SIG-M5 treated with dmso at 0.1 percent for 504 hours (cell line): ENCODE measurements around the gene NFS1.
"Not testable (repeated sequence)": the region's sequence is repeated elsewhere in the genome, so short reads cannot be mapped to it uniquely, and the experiment has no call there.

Experiments
- DNase-seq: peaks from one replicate; lab custom pipeline; 2025; ENCODE audit not compliant: unreplicated experiment; lab: John Stamatoyannopoulos, UW

Gene NFS1

DNA sequence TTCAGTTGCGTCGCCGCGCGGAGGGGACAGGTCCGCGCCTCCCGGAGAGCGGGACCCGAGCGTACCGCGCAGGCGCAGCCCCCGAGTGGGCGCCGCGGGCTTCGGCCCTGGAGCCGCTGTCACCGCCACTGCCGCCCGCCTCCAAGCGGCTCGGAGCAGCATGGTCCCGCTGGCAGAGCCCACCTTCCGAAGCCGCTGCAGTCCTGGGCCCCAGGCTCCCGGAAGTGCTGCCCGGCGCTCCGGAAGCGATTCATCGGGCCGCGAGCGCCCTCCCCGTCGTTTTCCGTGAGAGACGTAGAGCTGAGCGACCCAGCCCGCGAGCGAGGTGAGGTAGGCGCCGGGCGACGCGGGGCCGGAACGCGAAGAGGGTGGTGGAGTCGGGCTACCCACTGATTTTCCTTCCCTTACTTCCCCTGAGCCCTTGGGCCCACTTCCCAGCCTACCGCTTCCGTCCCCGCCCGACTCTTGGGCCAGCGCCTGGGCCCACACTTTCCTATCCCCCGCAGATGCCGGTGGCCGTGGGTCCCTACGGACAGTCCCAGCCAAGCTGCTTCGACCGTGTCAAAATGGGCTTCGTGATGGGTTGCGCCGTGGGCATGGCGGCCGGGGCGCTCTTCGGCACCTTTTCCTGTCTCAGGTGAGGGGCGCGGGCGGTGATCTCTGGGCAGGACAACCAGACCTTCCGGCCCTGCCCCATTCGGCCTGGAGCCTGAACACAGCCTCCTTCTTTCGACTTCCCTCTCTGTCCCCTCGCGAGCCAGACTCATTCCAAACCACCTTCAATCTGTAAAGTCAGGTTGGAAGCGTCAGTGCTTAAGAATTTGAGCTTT lies at the start of gene NFS1, which contains the start of gene ROMO1:
Gene NFS1, minus strand, starts transcription at position 226 of the 830 bp plus-strand sequence. Its CDS starts 64 bp downstream, at position 162.
Gene ROMO1, plus strand, starts transcription at position 279 of the 830 bp plus-strand sequence. Its CDS starts 228 bp downstream, at position 507.
- peak; percentile 83 for DNase-seq

DNA sequence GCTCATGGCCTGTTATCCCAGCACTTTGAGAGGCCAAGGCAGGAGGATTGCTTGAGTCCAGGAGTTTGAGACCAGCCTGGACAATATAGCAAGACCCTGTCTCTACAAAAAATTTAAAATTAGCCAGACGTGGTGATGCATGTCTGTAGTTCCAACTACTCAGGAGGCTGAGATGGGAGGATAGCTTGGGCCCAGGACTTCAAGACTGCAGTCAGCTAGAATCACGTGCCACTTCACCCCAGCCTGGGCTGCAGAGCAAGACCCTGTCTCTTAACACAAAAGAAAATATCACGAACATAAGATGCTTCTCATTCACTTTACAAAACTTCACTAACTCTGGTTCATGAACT lies 45.3 kb upstream of the NFS1 start:
- DNase-seq, result not testable (repeated sequence)

DNA sequence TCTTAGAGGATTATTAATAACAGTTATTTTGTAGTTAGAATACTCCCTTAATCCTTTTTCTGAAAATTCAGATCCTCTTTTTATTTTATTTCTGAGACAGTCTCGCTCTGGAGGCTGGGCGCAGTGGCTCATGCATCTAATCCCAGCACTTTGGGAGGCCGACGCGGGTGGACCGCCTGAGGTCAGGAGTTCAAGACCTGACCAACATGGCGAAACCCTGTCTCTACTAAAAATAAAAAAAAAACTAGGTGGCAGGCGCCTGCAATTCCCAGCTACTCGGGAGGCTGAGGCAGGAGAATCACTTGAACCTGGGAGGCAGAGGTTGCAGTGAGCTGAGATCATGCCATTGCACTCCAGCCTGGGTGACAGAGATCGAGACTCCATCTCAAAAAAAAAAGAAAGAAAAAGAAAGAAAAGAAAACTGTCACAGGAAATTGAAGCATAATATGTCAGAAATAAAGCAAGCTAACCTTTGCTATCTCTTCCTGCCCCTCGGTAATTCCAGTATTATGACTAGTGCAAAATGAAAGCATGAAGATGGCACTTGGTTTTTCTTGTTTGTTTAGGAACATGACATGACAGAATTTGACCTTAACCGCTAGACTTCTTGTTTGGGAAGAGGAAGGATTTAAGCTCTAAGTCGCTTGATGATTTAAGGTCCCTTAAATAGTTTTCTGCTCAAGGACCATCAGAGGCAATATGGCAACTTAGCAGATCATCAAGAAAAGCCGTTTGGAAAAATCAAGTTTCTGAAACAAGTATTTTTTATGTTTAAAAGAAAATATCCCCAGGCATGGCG lies 44.7 kb upstream of the NFS1 start:
- peak; percentile 62 for DNase-seq

DNA sequence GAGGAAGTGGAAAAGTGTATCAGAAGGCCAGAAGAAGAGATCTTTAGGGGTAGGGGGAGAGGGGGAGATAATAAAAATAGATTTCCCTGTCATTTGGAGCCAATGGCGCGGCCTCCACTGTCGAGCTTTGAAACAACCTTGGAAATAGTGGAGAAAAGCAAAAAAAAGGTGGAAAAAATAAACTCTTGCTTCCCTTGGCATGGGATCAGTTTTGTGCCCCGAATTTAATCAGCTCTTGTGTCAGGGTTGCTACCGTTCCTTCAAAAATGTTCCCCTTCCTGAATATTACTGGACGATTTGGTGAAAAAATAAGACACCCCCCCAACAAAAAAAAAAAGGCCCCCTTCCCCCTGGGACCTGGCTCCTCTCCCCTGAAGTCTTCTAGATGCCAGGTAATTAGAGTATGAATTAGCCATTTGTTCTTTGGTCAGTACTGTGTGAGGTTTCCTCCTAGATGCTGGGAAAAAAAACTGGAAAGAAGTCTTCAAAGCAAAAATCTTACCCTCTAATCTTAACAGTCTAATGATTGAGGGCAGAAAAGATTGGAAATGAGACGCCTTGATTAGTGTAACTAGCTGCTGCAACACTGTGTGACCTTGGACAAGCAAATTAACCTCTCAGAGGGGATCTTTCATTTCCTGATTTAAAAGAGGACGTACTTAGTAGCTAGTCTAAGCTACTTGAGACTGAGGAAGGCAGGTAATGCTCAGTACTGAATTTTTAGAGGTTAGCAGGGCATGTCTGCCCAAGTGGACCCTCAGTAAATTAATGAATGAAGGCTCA lies 43.8 kb upstream of the NFS1 start:
- DNase-seq, result peak; percentile 85

DNA sequence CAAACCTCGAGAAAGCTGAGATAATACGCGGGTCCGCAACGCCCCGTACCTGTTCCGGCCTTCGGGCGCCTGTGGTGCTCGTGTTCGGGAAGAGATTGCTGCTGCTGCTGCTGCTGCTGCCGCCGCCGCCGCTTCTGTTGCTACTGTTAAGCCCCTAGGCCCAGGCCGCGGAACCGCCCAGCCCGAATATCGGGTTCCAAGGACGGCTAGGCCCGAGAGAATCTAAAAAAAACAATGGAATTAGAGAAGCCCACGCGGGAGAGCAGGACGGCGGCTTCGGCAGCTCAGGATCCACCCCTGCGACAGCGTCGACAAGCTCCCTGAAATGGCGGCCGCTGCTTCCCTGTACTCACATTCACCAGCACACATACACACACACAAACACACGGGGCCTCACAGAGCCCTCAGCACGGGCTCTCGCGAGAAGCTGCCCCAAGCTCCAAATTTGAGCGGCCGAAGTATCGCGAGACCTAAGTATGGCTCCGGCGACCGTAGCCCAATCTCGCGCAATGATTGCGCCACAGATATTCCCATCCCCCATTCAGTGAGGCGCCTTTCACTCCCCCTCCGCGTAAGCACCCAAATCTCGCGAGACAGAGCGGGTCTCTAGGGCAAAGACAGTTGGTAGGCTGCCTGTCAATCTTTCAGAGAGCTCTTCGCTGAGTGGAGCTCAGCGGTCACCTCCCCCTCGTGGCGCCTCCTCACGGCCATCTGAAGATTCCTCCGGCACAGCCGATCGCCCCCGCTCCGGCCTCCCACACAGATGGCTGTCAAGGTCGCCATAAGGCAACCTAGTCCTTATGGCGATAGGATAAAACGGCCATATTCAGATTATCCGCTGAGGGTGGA lies 43.0 kb upstream of the NFS1 start, which contains the start of gene RBM39:
Gene RBM39, minus strand, starts transcription at position 369 of the 849 bp plus-strand sequence. CDS start 1,386 bp downstream, outside the sequence.
- peak; percentile 100 for DNase-seq

DNA sequence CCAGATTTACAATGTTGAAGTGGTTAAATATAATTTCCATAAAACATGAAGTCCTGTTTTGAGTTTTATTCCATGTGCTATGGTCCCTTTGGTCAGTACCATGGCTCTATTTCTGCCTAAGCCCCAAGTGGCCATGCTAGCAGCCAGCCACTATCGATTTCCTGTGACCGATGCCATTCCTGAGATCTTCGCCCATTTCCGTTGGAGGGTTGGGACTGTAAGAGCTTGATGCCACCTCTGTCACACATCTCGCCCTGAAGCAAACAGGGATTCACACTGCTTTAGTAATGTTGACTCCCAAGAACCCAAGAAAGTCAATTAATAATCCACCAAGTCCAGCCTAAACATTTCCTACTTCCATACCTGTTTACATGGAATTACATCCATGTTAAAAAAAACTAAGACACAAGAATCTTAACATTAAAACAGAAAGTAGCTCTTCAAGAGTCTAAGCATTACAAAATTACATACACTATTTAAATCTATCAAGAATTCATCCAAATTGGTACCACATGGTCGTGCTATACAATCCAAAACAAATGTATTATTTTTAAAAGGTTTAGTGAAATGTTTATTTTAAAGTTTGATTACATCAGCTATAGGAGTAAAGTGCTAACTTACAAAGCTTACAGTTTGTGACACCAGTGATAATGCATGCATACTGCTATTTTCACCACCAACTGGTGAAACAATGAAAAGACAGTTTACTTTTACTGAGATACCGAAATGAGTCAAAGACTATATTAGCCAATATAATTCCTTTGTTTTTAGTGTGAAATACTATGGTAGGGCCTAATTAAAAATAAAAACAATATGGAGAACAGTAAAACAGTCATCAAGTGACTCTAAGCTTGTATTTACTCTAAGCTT lies 40.4 kb upstream of the NFS1 start:
- DNase-seq, result peak; percentile 79

DNA sequence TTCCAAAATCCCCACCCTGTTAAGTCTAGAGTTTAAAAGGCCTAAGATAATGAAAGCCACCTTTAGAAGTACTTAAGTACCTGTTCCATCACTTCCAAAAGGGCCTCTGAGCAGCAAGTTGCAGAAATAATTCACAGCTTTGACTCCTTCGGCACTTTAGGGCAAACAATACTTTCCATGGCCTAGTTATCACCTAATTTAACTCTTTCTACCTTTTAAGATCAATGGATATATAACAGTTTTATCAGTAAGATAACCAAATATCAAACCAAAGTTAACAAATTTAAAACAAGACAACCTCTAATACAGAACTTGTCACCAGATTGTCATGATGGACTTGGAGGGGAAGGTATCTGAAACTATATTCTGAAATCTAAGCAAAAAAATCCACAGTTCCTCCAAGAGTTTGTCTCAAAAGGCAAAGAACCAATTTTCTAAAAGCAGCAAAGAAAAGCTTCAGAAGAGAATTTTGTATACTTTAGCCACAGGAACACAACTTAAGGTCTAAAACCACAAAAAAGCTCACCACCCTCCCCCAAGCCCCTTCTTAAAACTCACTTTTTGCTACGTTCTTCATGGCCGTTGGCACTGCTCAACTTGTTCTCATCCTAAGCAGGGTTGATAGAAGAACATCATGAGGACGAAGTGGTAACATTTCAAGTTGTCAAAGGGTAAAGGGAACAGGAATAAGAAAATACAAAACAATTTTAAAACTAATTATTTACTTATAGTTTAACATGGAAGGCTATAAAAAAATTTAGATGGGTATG lies 39.4 kb upstream of the NFS1 start:
- DNase-seq, result no peak

DNA sequence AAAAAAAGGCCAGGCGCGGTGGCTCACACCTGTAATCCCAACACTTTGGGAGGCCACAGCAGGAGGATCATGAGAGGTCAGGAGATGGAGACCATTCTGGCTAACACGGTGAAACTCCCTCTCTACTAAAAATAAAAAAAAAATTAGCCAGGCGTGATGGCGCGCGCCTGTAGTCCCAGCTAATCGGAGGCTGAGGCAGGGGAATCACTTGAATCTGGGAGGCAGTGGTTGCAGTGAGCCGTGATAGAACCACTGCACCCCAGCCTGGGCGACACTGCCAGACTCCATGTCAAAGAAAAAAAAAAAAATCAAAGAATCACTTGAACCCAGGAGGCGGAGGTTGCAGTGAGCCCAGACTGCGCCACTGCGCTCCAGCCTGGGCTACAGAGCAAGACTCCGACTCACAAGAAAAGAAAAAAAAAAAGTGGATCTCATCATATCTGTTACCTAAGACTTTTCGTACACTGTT lies 38.7 kb upstream of the NFS1 start:
- DNase-seq, result no peak

DNA sequence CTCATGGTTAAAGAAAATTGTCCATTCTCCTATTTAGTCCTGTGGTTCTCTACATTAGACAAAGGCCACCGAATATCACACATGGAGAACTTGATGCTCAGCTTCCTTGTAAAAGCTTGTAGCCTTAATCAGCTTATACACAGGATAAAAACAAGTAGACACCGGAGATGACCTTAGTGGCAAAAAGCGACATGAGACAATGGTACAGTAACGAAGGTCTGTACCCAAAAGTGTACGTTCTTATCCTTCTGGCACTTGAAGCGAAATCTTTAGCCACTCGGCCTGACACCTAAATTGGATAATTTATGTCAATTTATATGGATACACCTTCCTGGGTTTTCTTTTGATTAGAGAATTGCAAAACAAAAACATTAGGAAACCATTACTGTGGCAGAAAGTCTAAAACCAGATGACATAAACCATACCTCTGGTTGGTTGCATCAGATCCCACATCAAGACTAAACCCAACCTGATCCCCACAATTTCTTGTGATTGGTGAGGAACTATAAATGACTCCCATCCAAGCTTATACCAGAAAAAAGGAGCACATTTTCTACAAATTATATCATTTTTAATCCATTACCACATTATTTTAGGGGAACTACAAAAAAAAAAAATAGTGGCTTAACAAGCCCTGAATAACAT lies 36.8 kb upstream of the NFS1 start:
- no peak for DNase-seq

DNA sequence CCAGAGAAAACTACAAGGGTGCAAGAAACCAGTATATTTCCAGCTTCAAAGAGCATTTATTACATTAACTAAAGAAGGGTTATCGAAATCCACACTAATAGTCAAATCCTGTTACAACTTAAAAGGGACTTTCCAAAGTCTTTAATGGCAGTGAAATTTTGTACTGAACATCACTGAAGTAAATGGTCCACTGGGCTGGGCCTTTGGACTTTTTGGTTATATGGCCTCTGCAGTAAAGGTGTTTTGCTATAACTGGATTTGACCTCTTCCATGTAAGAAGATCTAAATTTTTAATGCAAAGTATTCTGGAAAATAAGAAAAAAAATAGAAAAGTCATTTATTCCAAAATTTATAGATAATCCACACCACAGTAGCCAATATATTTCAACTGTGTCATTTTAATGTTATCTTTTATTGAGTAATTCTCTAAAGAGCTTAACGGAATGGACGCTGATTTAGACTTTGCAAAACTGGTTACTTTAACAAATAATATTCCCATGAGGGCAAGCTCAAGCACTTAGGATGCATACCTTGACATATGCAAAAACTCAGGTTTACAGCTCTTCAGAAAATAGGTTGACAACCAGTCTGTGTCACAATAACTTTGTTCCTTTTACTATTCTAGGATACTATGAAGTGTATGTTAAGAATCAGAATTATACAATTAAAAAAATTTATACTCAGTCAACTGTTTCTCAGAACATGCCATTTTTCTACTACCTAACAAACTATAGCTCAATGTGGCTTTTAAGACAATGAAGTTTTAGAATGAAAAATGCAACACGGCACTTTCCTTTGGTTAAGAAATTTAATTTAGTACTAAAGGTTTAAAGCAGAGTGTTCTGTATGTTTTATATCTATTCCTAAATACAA lies 35.9 kb upstream of the NFS1 start:
- DNase-seq, result no peak

DNA sequence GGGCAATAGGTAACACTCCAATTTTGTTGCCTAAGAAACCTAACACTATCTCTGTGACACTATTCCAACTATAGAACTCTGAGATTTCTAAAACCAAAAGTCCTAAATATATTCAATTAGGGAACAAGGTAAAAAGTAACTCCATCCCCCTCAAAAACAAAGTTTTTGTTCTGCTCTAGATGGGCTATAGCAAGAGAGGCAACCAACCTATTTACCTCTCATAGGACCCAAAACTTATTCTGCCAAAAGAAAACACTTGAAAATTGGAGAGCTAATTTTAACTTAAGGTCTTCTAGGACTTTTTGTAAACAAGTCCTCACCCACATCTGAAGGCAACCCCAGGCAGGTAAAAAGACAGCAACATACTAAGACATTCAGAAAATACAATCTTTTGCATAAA lies 35.2 kb upstream of the NFS1 start:
- no peak for DNase-seq

DNA sequence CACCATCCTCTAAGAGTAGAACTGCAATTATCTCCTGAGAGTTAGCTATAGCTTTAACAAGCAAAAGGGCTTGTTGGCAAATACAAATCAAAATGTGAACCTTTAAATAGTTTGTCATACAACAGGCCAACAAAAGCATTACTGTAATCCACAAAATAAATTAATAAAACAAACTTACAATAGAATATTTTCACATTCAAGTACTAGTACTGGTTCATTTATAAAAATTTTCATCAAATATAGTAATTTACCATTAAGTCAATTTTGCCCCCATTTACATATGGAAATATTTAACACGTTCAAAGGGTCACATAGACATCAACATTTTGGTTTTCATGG lies 33.5 kb upstream of the NFS1 start:
- no peak for DNase-seq

DNA sequence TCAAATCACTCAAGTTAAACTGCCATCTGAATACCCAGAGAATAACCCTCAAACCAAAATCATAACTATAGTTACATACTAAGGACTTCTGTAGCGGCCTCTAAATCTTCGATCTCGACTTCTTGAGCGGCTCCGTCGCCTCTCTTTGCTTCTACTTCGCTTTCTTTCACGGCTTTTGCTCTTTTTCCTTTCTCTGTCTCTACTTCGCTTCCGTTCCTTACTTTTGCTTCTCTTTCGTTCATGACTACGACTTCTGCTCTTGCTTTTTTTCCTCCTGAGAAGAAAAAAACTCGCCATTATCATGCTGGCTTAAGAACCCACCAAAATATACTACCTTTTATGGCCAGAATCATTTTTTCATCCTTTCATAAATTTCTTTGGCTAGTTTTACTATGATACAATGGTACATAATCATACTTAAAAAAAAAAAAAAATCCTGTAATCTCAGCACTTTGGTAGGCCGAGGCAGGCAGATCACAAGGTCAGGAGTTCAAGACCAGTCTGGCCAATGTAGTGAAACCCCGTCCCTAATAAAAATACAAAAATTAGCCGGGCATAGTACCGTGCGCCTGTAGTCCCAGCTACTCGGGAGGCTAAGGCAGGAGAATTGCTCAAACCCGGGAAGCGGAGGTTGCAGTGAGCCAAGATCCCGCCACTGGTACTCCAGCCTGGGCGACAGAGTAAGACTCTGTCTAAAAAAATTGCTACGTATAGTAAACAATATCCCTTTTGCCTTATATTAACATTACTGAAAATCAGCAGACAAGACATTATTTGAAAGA lies 32.9 kb upstream of the NFS1 start:
- DNase-seq, result no peak

DNA sequence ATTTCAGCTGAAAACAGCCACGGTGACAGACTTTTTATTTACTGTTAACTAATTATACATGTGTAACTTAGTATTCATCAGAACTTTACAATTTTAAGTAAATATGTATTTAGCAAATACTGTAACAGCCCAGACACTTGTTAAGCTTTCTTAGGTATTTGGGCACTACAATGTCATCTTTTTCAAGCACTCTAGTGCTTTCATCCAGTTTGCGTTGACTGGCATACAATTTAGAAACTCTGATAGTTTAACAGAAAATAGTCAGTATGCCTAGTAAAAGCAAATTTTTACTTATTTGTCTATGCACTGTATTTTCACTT lies 32.3 kb upstream of the NFS1 start:
- no peak for DNase-seq

DNA sequence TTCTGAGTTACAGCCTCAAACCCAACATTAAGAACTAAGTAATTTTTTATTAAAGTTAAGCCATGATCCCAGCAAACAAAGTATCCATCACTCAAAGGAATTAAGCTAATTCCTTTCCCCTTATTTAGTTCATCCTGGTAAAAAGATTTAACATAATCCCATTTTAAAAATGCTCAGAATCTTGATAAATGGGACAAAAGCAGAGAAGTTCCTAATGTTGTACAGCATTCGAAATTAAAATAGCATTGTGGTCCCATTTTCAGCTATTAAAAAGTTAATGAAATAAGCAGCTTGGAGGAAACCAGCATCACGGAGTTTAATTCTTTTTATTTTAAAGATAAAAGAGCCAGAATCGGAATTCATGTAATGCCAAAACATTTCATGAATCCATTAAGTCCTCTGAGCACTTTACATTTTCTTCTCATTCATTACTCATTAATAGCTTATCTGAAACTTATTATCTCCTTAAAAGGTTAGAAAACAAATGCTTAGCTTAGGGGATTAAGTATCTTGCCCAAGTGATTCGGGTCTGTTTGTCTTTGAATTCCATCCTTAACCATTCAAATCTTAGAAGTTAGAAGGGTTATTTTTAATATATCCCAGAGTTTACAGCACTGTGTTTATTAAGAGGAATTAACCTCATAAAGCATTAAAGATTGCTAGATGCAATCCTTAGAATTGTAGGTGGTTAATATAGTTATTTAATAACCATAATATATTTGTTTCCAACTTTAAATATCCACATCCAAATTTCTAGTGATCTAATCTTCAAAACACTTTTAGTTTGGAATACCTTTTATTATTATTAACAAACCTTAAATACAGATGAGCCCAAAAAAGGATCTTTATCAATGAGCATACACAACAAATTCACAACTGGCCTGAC lies 31.7 kb upstream of the NFS1 start:
- no peak for DNase-seq
